SU-DHL-6 (cell line): ENCODE data around the gene ZCCHC4.

Source experiments
- EZH2phosphoT487 ChIP-seq: fragments of 200-600 bp; sonication (generic), shearing (Covaris generic); conservative IDR thresholded peaks from 2 replicates; pipeline ENCODE4 v1.6.1; 2018; ENCODE audit warnings: mild to moderate bottlenecking, antibody characterized with exemption, low read length, moderate library complexity, mixed read lengths
- TF ChIP-seq, protein P1 (sequence below): fragments of 200-600 bp; sonication (generic); IDR thresholded peaks from one replicate; pipeline ENCODE4 v1.5.1; 2017; ENCODE audit warnings: antibody characterized with exemption, mild to moderate bottlenecking, low read length, moderate library complexity; ENCODE audit not compliant: insufficient read depth, poor library complexity, severe bottlenecking

DNA sequence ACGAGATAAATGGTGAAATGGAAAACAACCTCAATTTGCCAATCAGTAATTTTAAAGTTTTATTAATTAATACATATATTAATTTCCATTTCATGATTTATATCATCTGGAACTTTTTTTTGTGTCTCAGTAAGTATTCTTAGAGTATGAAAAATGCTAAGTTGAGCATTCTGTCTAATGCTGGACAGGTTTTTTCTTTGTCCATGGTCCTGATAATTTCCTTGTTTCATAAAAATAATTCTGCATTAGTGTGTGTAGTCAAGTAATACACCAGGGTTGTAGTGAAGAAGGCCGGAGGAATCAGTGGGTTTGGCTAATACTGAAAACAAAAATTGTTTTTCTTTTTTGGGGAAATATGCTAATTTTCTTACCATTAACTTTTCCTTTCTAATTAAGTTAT lies 74.4 kb downstream of the ZCCHC4 start:
- no peak for TF ChIP-seq EZH2phosphoT487
- TF ChIP-seq, protein P1, sequence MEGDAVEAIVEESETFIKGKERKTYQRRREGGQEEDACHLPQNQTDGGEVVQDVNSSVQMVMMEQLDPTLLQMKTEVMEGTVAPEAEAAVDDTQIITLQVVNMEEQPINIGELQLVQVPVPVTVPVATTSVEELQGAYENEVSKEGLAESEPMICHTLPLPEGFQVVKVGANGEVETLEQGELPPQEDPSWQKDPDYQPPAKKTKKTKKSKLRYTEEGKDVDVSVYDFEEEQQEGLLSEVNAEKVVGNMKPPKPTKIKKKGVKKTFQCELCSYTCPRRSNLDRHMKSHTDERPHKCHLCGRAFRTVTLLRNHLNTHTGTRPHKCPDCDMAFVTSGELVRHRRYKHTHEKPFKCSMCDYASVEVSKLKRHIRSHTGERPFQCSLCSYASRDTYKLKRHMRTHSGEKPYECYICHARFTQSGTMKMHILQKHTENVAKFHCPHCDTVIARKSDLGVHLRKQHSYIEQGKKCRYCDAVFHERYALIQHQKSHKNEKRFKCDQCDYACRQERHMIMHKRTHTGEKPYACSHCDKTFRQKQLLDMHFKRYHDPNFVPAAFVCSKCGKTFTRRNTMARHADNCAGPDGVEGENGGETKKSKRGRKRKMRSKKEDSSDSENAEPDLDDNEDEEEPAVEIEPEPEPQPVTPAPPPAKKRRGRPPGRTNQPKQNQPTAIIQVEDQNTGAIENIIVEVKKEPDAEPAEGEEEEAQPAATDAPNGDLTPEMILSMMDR = no peak
